Renal cortical epithelial cell (primary cell): ENCODE results near the gene FXR1. TPM values are rescaled to one million over a fixed set of nuclear protein-coding genes. Genes with fewer than 3 reads are reported as not detected.
"Not testable (repeated sequence)": the region's sequence is repeated elsewhere in the genome, so short reads cannot be mapped to it uniquely, and the experiment has no call there.

Experiments used
- DNase-seq: peaks from one replicate; pipeline ENCODE4 v3.0.0-alpha.2; 2011; ENCODE audit warnings: low read depth
- total RNA-seq: library from RNA; depleted of rRNA; stranded (reverse); fragments of >200 nt; gene quantifications from 2 replicates; pipeline ENCODE4 v1.2.3, GENCODE V29; 2014

FXR1 gene
- total RNA-seq, 1 donor from 2014 or later, result 220 TPM

DNA sequence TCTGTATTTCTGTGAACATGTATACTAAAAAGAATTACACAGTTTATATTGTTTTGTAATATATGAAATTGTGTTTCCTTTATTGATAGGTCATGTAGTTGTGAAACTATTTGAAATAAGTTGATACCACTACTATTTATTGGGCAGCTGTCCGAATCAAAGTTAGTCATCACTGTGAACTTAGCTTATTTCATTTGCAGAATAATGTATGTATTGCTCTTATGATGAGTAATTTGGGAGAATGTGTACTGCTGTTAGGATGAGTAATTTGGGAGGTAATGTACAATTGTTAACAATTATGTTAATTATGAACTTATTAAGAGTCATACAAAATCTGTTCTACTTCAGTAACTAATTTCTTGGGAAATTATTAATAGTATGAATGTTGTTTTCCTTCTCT is 22.2 kb downstream of the FXR1 start:
- DNase-seq, result peak; percentile 9

DNA sequence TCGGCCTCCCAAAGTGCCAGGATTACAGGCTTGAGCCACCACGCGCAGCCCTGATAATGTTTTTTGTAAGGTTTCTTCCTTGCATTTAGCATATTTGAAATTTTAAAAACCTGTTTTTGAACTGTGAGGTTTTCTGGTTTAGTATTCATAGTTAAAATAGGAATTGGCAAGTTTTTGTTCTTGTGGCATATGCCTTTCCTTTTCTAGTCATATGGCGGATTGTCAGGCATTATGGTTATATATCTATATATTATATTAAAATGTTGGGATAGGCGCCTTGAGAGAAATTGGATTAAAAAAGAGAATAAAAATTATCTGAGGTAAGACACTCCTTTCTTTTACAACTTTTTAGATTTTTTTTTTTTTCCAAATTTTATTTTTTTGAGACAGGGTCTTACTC is 28.4 kb downstream of the FXR1 start:
- no peak for DNase-seq

DNA sequence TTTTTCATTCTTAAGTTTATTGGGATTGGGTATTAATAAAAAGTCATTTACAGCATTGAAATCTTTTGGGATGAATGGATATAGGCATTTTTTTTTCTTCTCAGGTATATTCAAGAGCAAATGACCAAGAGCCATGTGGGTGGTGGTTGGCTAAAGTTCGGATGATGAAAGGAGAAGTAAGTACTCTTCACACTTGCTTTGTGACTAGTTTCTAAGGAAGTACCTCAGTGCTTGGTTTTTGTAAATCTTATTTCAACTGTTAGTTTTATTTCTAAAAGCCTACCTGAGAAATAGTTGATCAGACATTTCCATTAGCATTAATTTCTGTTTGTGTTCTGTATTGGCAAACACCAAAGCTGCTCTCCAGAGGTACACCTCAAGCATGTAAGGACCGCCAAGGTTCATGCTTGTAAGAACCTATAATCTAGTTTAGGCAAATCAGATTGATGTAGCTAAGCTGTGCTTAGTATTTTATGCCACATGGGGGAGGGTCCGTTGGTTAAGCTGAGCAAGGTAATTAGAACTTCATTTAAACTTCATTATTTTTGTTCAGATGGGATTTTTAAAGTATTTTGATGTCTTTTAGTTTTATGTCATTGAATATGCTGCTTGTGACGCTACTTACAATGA is 35.4 kb downstream of the FXR1 start:
- DNase-seq, result no peak

DNA sequence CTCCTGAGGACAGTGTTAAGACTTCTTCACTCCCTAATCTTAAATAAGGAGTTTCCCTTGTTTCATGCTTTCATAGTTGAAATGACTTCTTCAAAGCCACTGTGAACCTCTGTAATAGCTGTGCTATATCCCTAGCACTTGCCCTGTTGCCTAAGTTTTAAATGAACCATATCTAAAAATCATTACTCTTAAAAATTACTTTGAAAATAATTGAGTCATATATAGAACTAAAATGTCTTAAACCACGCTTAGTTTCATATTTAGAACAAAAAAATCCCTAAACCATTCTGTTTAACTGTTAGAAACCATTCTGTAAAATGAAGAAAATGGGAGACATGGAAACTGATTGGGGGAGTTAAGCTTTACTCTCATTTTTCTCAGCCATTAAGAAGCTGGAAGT is 47.2 kb downstream of the FXR1 start:
- no peak for DNase-seq

DNA sequence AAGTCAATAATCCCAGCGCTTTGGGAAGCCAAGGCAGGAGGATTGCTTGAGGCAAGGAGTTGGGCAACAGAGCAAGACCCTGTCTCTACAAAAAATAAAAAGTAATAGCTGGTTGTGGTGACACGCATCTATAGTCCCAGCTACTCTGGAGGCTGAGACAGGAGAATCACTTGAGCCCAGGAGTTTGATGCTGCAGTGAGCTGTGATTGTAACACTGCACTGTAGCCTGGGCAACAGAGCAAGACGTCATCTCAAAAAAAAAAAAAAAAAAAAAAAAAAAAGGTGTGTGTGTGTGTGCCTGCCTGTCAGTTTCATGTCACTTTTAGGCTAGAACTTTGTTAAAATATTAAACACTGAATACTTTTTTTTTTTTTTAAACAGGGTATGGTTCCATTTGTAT is 48.6 kb downstream of the FXR1 start:
- DNase-seq, result no peak

DNA sequence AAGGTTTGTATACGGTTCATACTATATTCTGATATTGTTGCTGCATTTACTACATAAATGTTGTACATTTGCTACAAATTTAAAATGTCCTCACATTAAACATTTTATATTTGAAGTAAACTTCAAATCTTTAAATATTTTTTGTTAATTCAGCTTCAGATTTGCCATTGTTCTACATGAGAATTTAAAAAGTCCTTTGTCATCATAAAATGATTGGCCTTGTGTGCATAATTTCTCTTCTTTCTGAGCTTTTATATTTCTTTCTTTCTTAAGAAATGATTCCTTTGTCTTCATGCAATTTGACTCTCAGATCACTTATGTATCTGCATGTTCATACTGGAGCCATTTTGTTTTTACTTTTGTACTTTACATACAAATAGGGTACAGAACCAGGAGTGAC is 49.1 kb downstream of the FXR1 start:
- no peak for DNase-seq

DNA sequence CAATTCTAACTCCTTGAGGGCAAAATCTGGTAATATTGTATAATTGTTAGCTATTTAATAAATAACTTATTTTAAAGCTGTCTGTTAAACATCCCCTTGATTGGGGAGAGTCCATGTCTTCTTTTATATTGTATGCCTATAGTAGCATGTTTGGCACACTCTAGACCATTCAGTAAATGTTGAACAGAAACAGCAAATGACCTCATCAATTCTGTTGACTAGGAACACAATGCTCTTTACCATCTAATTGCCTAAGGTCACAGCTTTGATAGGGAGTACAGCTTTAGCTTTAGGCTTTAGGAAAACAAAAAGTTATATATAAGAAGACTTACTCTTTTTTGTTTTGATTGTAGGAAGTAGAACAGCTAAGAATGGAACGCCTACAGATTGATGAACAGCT is 50.1 kb downstream of the FXR1 start:
- DNase-seq, result no peak

DNA sequence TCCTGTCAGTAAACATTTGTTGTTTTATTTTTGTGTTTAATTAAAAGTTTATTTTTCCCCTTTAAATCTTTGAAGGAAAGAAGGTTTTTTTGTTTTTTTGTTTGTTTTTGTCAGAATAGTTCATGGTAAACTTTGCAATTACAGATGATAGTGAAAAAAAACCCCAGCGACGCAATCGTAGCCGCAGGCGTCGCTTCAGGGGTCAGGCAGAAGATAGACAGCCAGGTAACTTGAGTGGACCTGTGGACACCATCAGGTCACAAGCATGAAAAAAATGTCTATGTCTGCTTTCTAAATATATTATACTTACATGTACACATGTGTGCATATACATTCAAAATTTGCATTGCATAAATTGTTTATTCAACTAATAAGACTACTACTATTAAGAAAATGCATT is 58.5 kb downstream of the FXR1 start:
- DNase-seq, result no peak

DNA sequence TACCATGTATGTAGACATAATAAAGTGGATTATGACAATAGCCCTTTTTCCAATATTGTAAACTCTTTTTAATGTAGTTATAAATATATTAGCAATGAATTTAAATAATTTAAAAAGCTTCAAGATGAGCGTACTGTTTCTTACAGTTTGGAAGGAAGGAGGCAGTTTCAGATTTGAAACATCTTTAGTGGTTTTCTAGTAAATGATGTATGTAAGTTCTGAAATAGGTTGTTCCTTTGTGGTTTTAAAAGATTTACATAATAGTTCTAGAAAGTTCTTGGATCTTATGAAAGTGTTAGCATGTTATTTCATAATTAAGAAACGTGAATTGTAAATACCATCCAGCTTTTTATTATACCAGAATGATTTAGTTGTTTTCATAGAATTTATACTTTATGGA is 61.1 kb downstream of the FXR1 start:
- DNase-seq, result no peak

DNA sequence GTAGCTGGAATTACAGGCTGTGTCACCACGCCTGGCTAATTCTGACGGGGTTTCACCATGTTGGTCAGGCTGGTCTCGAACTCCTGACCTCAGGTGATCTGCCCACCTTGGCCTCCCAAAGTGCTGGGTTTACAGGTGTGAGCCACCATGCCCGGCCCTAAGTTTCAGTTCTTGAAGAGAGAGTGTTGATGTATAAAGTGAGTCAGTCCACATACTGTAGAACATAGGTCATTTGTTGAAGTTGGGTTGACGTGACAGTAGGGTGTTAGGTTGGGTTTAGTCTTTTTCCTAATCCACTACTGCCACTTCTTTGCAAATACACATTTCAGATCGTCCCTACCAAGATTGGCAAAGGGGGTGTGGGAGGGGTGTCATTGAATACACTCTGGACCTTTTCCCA is 61.8 kb downstream of the FXR1 start:
- DNase-seq, result no peak

DNA sequence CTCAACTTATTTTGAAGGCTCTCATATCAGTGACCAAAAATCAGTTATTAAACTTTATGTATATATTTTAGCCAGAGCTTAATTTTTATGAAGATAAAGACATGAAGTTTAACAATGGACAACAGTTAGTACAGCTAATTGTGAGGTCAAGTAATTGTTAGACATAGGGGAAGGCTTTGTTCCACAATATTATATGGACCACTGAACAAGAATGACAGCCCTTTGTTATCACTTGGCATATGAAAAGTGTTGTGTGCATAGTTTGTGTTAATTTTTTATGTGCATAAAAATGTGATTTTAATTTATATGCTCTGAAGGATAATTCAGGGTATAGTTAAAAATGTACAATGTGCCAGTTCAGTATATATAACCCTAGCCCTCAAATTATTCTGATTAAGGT is 65.0 kb downstream of the FXR1 start:
- DNase-seq, result no peak

DNA sequence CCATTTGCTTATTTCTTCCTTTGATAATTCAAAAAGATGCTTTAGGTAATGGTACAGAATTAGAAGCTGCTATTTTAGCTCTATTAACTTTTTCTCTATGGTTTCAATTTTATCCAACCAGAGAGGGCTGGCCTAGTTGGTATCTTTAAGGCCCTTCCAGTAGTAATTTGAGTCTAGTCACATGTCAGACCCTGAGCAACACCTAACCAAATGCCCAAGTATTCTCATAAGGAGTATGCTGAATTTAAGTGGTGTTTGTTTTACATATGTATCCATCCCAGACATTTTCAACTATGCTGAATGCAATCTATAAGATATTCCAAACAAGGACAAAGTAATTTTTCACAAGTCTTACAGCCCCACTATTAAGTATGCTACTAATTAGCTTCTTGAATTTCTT is 67.5 kb downstream of the FXR1 start:
- no peak for DNase-seq

DNA sequence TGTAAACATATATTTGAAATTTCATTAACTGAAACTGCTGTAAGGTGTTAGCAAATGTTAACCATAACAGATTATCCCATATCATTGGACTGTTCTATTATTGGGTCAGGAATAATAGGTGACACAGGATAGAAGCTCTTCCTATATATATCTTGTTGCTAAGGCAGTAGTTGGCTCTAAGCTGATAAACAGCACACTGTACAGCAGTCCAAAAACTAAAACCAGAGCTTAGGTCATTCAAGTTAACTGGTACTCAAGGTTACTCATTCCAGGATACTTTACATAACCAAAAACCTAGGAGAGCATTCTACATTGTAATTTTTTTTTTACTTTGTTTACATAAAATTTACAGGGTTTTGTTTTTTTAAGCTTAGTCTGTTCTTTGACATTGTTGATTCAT is 68.1 kb downstream of the FXR1 start:
- DNase-seq, result peak; percentile 15

DNA sequence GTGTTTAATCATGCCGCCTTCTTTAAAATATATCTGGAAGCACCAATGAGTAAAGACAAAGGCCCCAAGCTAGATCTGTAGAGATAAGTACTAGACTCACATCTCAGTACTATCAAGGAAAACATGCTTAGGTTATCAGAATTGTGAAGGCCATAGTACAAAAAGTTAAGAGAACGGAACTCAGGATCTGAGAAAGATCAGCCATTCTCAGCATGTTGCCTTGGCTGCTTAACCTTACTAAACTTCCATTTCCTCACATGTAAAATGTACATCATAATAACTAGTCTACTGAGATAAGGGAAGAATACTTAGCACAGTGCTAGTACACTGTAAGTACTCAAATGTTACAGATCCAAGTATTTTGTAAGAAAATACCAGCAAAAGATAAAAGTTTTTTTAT is 69.4 kb downstream of the FXR1 start:
- no peak for DNase-seq

DNA sequence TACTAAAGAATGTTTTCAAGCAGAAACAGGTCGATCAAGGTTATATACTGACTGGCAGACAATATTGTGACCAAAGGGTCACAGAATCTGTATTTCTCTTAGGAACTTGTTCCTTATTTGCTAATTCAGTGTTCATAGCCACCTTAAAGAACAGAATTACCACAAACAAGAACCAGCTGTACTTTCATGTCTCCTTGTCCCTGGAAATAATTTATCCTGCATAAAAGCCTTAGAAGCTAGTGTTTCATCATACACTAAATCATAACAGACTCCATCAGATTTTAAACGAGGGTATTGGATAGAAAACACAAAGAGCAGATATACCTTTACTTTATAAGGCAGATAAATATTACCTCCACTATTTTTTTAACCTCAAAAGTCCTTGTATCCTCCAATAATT is 70.7 kb downstream of the FXR1 start:
- DNase-seq, result peak; percentile 51

DNA sequence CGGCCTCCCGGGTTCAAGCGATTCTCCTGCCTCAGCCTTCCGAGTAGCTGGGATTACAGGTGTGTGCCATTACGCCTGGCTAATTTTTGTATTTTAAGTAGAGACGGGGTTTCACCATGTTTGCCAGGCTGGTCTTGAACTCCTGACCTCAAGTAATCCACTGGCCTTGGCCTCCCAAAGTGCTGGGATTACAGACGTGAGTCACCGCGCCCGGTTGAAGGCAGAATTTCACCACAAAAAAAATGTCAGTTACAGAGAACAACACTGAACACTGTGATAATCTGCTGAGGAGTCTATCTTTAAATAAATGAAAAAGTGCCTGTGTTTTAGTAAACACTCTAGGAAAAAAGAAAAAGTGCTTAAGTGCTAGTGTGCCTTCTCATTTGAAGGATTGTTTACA is 73.9 kb downstream of the FXR1 start:
- not testable (repeated sequence) for DNase-seq

DNA sequence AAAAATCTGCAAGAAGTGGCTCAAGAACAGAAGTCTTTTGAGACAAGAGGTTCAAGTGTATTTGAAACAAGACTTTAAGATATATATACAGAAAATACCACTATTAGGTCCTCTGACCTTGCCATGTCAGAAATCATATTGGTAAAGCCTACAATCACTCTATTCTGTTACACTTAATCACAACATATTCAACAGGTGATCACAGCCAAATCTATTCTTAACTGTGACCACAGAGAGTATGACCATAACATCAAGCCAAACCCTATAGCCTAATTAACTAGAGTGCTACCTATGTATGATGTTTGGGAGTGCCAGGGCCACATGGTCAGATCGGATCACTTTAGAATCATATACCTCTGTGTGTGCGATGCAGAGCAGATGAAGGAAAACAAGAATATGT is 74.9 kb downstream of the FXR1 start:
- no peak for DNase-seq

DNA sequence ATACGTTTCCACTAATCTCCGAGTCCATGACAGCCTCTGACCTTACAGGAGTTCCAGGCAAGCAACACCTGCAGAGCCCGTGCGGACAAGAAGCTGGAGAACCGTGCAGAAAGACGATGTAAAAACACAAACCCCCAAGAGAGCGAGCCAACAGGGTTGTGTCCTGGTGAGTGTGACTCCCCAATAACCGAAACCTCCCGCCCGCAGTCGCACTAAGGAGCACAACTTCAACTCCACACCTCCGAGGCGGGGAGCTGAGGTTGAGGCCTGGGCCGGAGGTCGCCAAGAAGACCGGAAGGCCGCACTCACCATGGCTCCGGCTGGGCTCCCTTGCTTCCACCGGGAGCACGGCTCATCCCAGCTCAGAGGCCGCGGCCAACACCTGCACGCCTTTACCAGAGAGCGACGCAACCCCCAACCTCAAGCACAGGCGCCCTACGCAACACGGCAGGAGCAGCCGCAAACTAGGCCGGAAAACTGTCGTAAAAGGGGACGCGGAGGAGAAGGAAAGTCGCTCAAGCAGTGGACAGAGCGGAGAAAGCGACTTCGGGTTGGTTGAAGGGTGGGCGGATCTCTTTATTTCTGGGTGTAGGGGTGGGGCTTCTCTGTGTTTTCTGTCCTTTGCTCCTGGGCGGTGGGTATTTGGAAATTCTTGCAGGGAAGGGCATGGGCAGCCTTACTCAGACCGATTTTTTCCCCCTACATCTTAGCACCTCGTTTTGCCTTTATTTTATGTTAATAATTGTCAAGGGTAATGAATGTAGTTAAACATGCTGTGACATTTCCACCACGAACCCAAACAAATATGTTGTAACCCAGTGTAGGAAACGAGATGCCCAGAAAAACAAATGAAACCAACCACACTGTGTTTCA is 77.1 kb downstream of the FXR1 start, which contains the start of gene DNAJC19:
Gene DNAJC19 (minus strand): TSS at position 446 of the 873 bp plus-strand sequence. CDS start 134 bp downstream, at position 312.
- peak; percentile 95 for DNase-seq

DNA sequence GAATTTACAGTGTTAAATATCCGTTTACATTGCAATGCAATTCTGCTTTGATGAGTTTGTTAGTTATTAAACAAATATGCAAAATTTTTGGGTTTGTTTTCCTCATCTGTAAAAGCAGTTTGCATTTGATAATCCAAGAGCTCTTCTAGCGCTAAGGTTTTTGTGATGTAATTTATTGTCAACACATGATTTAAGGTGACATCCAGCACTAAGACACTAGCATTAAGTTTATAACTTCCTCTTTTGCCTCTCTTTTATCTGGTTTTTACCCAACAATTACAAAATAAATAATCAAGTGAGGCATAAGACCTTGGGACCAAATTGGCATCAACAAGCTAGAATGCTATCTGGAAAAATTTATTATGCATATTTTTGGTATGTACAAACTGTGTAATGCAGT is 78.0 kb downstream of the FXR1 start:
- no peak for DNase-seq

DNA sequence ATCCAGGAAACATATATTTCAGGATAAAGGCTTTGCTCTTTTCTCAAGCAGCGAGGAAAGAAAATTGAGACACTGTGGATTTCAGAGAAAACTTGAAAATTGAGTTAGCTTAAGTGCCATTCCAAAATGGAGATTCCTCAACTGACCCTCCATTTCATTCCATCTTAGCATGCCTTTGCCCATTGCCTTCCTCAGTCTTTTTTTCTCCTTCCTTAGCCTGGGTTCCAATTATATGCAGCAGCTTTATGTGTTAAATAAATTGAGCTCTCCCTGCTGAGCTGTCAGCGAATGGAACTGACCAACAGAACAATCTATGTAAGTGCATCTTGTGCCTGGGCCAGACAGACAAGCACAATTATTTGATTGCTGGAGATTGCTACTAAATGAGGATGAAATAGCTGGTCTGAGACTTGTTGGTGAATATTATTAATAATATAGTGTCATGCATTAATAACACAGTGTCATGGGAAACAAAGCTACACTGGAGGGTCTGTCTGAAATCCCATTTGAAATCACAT is 84.0 kb downstream of the FXR1 start:
- no peak for DNase-seq

DNA sequence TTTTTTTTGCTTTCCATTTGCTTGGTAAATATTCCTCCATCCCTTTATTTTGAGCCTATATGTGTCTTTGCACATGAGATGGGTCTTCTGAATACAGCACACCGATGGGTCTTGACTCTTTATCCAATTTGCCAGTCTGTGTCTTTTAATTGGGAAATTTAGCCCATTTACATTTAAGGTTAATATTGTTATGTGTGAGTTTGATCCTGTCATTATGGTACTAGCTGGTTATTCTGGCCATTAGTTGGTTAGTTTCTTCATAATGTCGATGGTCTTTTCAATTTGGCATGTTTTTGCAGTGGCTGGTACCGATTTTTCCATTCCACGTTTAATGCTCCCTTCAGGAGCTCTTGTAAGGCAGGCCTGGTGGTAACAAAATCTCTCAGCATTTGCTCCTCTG is 89.9 kb downstream of the FXR1 start:
- DNase-seq, result not testable (repeated sequence)

DNA sequence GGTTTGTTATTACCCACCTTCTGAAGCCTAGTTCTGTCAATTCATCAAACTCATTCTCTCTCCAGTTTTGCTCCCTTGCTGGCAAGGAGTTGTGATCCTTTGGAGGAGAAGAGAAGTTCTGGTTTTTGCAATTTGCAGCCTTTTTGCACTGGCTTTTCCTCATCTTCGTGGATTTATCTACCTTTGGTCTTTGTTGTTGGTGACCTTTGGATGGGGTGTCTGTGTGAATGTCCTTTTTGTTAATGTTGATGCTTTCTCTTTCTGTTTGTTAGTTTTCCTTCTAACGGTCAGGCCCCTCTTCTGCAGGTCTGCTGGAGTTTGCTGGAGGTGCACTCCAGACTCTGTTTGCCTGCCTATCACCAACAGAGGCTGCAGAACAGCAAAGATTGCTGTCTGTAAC is 91.0 kb downstream of the FXR1 start:
- not testable (repeated sequence) for DNase-seq

DNA sequence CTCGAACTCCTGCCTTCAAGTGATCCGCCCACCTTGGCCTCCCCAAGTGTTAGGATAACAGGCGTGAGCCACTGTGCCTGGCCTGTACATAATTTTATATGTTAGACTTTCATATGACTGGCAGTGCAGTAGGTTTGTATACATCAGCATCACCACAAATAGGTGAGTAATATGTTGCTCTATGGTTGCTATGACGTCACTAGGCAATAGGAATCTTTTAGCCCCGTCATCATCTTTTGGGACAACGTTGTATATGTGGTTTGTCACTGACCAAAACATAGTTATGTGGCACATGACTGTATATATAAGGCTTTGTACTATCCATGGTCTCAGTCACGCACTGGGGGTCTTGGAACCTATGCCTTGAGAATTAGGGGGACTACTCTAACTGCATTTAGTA is 94.1 kb downstream of the FXR1 start:
- DNase-seq, result no peak
